HG02870 (cell line): Measurements from ENCODE around the gene NOS1AP.
"Not testable (repeated sequence)": the region's sequence is repeated elsewhere in the genome, so short reads cannot be mapped to it uniquely, and the experiment has no call there.

Experiments used
- ATAC-seq: cut with Tn5 transposase; IDR thresholded peaks from one replicate; pipeline ENCODE4 v1.9.1; 2021; ENCODE audit warnings: mild to moderate bottlenecking, moderate library complexity; ENCODE audit not compliant: unreplicated experiment

Gene NOS1AP

GRCh38 chr1:162165528-162165927, 96.0 kb downstream of the NOS1AP start:
- ATAC-seq, result no peak

- ATAC-seq, result no peak
Observed at GRCh38 chr1:162166917-162167615, 97.6 kb downstream of the NOS1AP start.

- ATAC-seq, result no peak
Observed at GRCh38 chr1:162168261-162168660, 98.8 kb downstream of the NOS1AP start.

GRCh38 chr1:162169031-162169790, 99.7 kb downstream of the NOS1AP start:
- ATAC-seq, result no peak

- no peak for ATAC-seq
Observed at GRCh38 chr1:162171111-162171510, 101.6 kb downstream of the NOS1AP start.

GRCh38 chr1:162172311-162173102, 103.0 kb downstream of the NOS1AP start:
- no peak for ATAC-seq

- not testable (repeated sequence) for ATAC-seq
Observed at GRCh38 chr1:162173607-162174006, 104.1 kb downstream of the NOS1AP start.

GRCh38 chr1:162174027-162174426, 104.5 kb downstream of the NOS1AP start:
- not testable (repeated sequence) for ATAC-seq

GRCh38 chr1:162175379-162176081, 106.0 kb downstream of the NOS1AP start:
- ATAC-seq, result no peak

GRCh38 chr1:162177126-162177525, 107.6 kb downstream of the NOS1AP start:
- ATAC-seq, result no peak

GRCh38 chr1:162178432-162178831, 108.9 kb downstream of the NOS1AP start:
- ATAC-seq, result no peak

GRCh38 chr1:162179121-162179520, 109.6 kb downstream of the NOS1AP start:
- no peak for ATAC-seq

GRCh38 chr1:162180813-162181212, 111.3 kb downstream of the NOS1AP start:
- ATAC-seq, result no peak

- no peak for ATAC-seq
Observed at GRCh38 chr1:162182090-162182489, 112.6 kb downstream of the NOS1AP start.

- ATAC-seq, result no peak
Observed at GRCh38 chr1:162185314-162186025, 116.0 kb downstream of the NOS1AP start.

- ATAC-seq, result no peak
Observed at GRCh38 chr1:162186026-162186374, 116.5 kb downstream of the NOS1AP start.

- ATAC-seq, result no peak
Observed at GRCh38 chr1:162186406-162186805, 116.9 kb downstream of the NOS1AP start.

GRCh38 chr1:162187687-162188276, 118.3 kb downstream of the NOS1AP start:
- no peak for ATAC-seq

- ATAC-seq, result no peak
Observed at GRCh38 chr1:162189345-162189744, 119.9 kb downstream of the NOS1AP start.
